NOMO-1 treated with DMSO at 0.1 percent for 48 hours (cell line): ENCODE measurements around the gene RIT1.

ENCODE experiments used
- DNase-seq: peaks from one replicate; lab custom pipeline; 2025; ENCODE audit not compliant: unreplicated experiment; lab: John Stamatoyannopoulos, UW

Gene RIT1

DNA sequence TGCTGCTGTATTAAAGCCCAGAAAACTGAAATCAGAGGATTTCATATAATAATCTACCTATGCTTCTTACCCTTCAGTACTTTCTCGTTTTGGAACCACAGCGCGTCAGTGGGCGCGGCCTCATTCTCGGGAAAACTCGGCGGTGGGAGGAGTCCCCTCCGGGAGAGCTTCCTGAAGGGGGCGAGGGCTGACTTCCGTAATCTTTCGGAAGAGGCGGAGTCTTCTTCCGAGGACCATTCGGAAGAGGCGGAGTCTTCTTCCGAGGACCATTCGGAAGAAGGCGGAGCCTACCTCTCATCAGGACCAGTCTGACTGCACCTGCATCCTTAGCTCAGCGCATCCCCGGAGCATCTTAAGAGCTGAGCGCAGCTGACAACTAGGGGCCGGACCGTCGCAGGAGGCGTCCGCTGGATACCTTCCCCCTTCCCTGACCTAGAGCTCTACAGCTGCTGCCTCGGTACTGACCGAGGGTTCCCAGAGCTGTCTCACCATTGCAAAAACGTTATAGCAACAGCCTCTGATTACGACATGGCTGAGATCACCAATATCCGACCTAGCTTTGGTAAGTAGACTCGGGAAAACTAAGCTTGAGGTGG lies 51.8 kb downstream of the RIT1 start, which contains the start of gene SYT11:
SYT11 (plus strand) TSS at position 334 of the 596 bp plus-strand sequence; CDS start at position 529, 195 bp downstream.
- DNase-seq = peak; percentile 87

DNA sequence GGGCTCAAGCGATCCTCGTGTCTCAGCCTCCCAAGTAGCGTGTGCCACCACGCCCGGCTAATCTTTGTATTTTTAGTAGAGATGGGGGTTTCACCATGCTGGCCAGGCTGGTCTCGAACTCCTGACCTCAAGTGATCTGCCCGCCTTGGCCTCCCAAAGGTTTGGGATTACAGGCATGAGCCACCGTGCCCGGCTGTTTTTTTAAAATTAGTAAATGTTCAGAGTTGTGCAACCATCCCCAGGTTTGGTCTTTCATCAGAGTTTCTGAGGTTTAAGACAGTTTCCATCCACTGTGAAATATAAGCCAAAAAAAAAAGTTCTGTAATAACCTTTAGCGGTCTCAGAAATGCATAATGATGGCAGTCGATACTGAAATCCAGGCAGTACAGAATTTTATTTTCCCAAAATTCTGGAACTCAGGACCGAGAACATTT lies 52.3 kb downstream of the RIT1 start:
- DNase-seq = peak; percentile 90

DNA sequence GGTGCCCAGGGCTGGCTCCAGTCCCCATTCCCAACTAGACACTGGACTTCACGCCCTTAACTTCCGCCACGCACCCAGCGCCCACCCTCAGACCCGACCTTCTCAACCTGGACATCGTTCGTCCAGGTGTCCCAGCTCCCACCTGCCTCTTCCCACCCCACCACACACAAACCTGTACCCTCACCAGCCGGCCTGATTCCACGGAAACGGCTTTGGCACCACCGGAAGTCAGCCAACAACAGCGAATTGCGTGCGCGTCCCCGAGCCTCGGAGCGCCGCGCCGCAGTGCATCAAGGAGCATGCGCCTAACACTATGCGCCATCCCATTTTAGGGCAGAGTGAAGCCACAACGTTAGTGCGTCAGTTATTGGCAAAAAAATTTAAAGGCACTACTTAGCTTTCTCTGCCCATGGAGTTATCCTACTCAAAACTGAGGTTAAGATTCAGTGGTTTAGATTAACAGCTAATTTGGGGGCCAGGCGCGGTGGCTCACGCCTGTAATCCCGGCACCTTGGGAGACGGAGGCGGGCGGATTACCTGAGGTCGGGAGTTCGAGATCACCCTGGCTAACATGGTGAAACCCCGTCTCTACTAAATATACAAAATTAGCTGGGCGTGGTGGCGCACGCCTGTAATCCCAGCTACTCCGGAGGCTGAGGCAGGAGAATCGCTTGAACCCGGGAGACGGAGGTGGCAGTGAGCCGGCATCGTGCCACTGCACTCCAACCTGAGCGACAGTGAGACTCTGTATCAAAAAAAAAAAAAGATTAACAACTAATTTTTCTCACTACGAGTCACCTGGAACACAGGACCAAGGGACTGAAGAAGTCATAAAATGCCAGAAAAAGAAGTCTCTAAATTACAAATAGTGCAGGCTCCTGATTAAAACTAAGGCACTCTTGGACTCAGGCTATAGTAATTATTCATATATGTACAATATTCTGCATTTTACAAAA lies 53.9 kb downstream of the RIT1 start, which contains the start of gene GON4L:
GON4L (minus strand) TSS at position 240 of the 956 bp plus-strand sequence. CDS start 3,434 bp downstream, outside the sequence.
- DNase-seq = peak; percentile 93

DNA sequence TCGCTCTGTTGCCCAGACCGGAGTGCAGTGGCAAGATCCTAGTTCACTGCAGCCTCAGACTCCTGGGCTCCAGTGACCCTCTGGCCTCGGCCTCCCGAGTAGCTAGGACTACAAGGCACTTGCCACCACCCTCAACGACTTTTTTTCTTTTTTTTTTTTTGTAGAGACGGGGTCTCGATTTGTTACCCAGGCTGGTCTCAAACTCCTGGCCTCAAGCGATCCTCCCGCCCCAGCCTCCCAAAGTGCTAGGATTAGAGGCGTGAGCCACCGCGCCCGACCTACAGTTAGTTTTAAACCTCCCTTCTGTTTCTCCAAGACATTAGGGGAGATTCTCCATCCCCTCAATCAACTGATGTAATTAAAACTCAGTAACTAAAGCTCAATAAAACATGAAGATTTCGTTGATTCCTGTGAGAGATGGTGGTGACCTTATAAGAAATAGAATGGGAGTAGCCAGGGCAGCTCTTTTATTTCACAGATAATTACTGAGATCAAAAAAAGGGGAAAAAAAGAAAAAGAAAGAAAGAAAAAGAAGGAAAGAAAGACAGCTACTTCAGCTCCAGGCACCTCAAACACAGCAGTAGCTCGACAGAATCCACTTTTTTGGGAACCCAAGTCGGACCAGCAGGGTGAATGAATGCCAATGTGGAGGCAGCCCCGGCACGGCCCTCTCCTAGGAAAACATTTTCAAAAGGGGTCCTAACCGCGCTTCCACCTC lies 54.7 kb downstream of the RIT1 start:
- no peak for DNase-seq

DNA sequence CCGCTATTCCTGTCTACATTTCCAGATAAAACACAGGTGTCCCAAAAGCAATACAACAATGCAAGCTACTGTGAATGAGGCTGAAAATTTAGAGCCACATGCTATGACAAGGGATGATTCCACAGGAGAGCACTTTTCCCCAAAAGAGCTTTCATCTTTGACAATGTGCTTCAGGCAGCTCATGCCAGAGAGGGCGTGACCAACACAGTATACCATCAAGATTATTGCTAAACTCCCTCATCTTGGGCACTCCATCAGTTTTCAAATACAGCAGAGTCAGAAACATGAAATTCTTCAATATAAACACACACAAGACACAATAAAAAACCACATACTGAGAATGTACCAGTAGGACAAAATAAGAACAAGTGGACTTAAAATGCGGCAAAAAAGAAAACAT lies 60.8 kb downstream of the RIT1 start:
- no peak for DNase-seq

DNA sequence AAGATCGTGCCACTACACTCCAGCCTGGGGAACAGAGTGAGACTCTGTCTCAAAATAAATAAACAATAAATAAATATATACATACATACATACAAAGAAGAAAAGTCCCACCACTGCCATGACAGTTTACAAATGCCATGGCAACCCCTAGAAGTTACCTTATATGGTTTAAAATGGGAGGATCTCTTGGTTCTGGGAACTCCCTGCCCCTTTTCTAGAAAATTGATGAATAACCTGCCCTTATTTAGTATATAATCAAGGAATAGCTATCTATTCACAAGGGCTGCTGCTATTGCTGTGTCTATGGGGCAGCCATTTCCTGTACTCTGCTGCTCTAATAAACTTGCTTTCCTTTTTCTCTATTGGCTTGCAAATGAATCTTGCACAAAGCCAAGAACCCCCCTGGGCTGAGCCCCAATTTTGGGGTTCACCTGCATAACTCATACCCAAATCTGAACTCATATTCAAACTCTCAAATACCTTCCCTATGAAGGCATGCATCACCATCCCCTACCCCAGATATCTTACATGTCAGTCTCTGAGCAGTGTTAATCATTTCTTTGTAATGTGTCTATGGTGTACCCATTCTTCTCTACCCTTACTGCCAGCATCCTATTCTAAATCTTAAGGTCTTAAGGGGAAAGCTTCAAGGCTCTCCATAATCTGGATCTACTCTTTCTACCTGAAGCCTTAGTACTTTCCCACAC lies 63.2 kb downstream of the RIT1 start:
- DNase-seq = no peak
